Hematopoietic multipotent progenitor cell treated with erythropoietin and hydrocortisone succinate and interleukin-3 and kit ligand, for 4 days (in vitro differentiated cells): ENCODE results near the gene NUP62.

Experiments used
- DNase-seq: peaks from one replicate; pipeline ENCODE4 v3.0.0-alpha.2; 2015

Gene NUP62

GRCh38 chr19:49880162-49880869 lies 49.0 kb downstream of the NUP62 start:
- DNase-seq = no peak

- peak; percentile 64 for DNase-seq
These were observed 49.9 kb downstream of the NUP62 start for GRCh38 chr19:49879243-49879963.

GRCh38 chr19:49878744-49879070 lies 50.6 kb downstream of the NUP62 start:
- DNase-seq = no peak

- DNase-seq = peak; percentile 99
These were observed 51.2 kb downstream of the NUP62 start for GRCh38 chr19:49877879-49878743.

GRCh38 chr19:49877020-49877878 lies 52.1 kb downstream of the NUP62 start, which contains the start of the genes AKT1S1 and TBC1D17:
AKT1S1 (minus strand) TSS chr19:49877355; CDS start chr19:49873295, 4,060 bp downstream.
TBC1D17 (plus strand) TSS chr19:49877702; CDS start chr19:49877724, 22 bp downstream.
- peak; percentile 100 for DNase-seq

GRCh38 chr19:49876422-49877019 lies 52.8 kb downstream of the NUP62 start:
- DNase-seq = peak; percentile 99

- peak; percentile 81 for DNase-seq
These were observed 53.4 kb downstream of the NUP62 start for GRCh38 chr19:49875857-49876421.

GRCh38 chr19:49875177-49875576 lies 54.1 kb downstream of the NUP62 start:
- no peak for DNase-seq

GRCh38 chr19:49874503-49875157 lies 54.7 kb downstream of the NUP62 start:
- DNase-seq = peak; percentile 0

- DNase-seq = no peak
These were observed 55.5 kb downstream of the NUP62 start for GRCh38 chr19:49873834-49874233.

- no peak for DNase-seq
These were observed 56.2 kb downstream of the NUP62 start for GRCh38 chr19:49873129-49873521.

GRCh38 chr19:49872245-49873128 lies 56.8 kb downstream of the NUP62 start:
- no peak for DNase-seq

- DNase-seq = no peak
These were observed 57.8 kb downstream of the NUP62 start for GRCh38 chr19:49871349-49871985.

- no peak for DNase-seq
These were observed 58.9 kb downstream of the NUP62 start for GRCh38 chr19:49870309-49870901.

GRCh38 chr19:49869484-49870308 lies 59.6 kb downstream of the NUP62 start:
- peak; percentile 100 for DNase-seq

- DNase-seq = no peak
These were observed 60.3 kb downstream of the NUP62 start for GRCh38 chr19:49869009-49869483.

GRCh38 chr19:49866933-49867782 lies 62.1 kb downstream of the NUP62 start, which contains the start of gene PNKP:
PNKP (minus strand) TSS chr19:49867576; CDS start chr19:49867204, 372 bp downstream.
- peak; percentile 97 for DNase-seq
